Cardiac muscle cell (in vitro differentiated cells and primary cell): ENCODE results near the gene SAMD8. TPM values are rescaled to one million over a fixed set of nuclear protein-coding genes. Genes with fewer than 3 reads are reported as not detected.

Experiments
- DNase-seq, 2 donors: peaks; one replicate each; pipeline versions ENCODE4 v3.0.0 to v3.0.0-alpha.2; 2010 to 2017; ENCODE audit warnings: low read depth in 1 of 2, low spot score in 1 of 2
- H3K27ac ChIP-seq: fragments of 200-600 bp; sonication (generic); 2 replicates; pipeline ENCODE4 v1.5.1; 2016
- H3K27me3 ChIP-seq: fragments of 200-600 bp; sonication (generic); 2 replicates; pipeline ENCODE4 v1.6.0; 2016; ENCODE audit warnings: control low read depth
- H3K36me3 ChIP-seq: fragments of 200-600 bp; sonication (generic); 2 replicates; pipeline ENCODE4 v1.5.1; 2016; ENCODE audit warnings: control low read depth
- H3K4me1 ChIP-seq: fragments of 200-600 bp; sonication (generic); 2 replicates; pipeline ENCODE4 v1.8.1; 2017; ENCODE audit warnings: low read depth, mild to moderate bottlenecking, mixed run types
- H3K4me3 ChIP-seq: fragments of 200-600 bp; sonication (generic); 2 replicates; pipeline ENCODE4 v1.5.1; 2016; ENCODE audit warnings: mild to moderate bottlenecking
- H3K9me3 ChIP-seq: fragments of 200-600 bp; sonication (generic); 2 replicates; pipeline ENCODE4 v1.5.1; 2017; ENCODE audit warnings: low read depth, mild to moderate bottlenecking, control low read depth
- CTCF ChIP-seq: IDR thresholded peaks from 2 replicates; pipeline ENCODE4 v1.5.1; 2012; ENCODE audit warnings: low read depth, mild to moderate bottlenecking, low read length
- polyA plus RNA-seq: library from polyadenylated mRNA; unstranded; fragments of >200 nt; fragmentation: Nextera tagmentation; extraction: Ambion mirVana; gene quantifications from 2 replicates; pipeline ENCODE4 v1.2.1, GENCODE V29; 2016
- total RNA-seq: library from RNA; depleted of rRNA; stranded (reverse); fragments of >200 nt; gene quantifications from 2 replicates; pipeline ENCODE4 v1.2.3, GENCODE V29; 2016

Gene SAMD8
- total and polyA plus RNA-seq, 2 experiments from 2014 or later, result 9.4 to 15.8 TPM

- Histone ChIP-seq H3K36me3 (peaks cover 4% of the 10 kb centered on the region), H3K9me3 (no peaks in the 10 kb centered on the region), H3K27me3 (no peaks in the 10 kb centered on the region), H3K27ac (peak overlapping the region; percentile 32), H3K4me1 (peaks cover 28% of the 10 kb centered on the region), H3K4me3 (no peak overlapping the region)
- no peak for TF ChIP-seq CTCF
- peak in 1 of 2 donors; percentile 35 for DNase-seq
Observed at GRCh38 chr10:75207079-75207856, 95.8 kb downstream of the SAMD8 start.

- DNase-seq, result no peak
- H3K4me3 ChIP-seq, result no peak overlapping the region
- peak overlapping the region; percentile 32 for H3K27ac ChIP-seq
- no peak for TF ChIP-seq CTCF
- H3K27me3 ChIP-seq, result no peaks in the 10 kb centered on the region
- H3K9me3 ChIP-seq, result no peaks in the 10 kb centered on the region
- H3K36me3 ChIP-seq, result peaks cover 9% of the 10 kb centered on the region
- H3K4me1 ChIP-seq, result peaks cover 31% of the 10 kb centered on the region
Observed at GRCh38 chr10:75207857-75208144, 96.3 kb downstream of the SAMD8 start.

GRCh38 chr10:75208181-75208580, 96.7 kb downstream of the SAMD8 start:
- H3K9me3 ChIP-seq, result no peaks in the 10 kb centered on the region

GRCh38 chr10:75209086-75209920, 97.8 kb downstream of the SAMD8 start:
- no peaks in the 10 kb centered on the region for H3K9me3 ChIP-seq
- no peak for TF ChIP-seq CTCF
- H3K27ac ChIP-seq, result peak overlapping the region; percentile 100
- peaks cover 31% of the 10 kb centered on the region for H3K4me1 ChIP-seq
- H3K36me3 ChIP-seq, result peaks cover 22% of the 10 kb centered on the region
- H3K4me3 ChIP-seq, result peak overlapping the region; percentile 72
- H3K27me3 ChIP-seq, result no peaks in the 10 kb centered on the region
- DNase-seq, result no peak

More at GRCh38 chr10:75208181-75208580, 96.7 kb downstream of the SAMD8 start:
- H3K36me3 ChIP-seq, result peaks cover 13% of the 10 kb centered on the region
- H3K4me3 ChIP-seq, result no peak overlapping the region
- peaks cover 31% of the 10 kb centered on the region for H3K4me1 ChIP-seq
- no peak for TF ChIP-seq CTCF
- peak; percentile 20 to 55 for DNase-seq
- H3K27me3 ChIP-seq, result no peaks in the 10 kb centered on the region
- H3K27ac ChIP-seq, result peak overlapping the region; percentile 32

- Histone ChIP-seq H3K4me1 (peaks cover 31% of the 10 kb centered on the region), H3K4me3 (peak overlapping the region; percentile 72), H3K27ac (peak overlapping the region; percentile 100), H3K9me3 (no peaks in the 10 kb centered on the region), H3K36me3 (peaks cover 28% of the 10 kb centered on the region), H3K27me3 (no peaks in the 10 kb centered on the region)
- peak in 1 of 2 donors; percentile 88 for DNase-seq
- TF ChIP-seq CTCF, result no peak
Observed at GRCh38 chr10:75209921-75210281, 98.4 kb downstream of the SAMD8 start.
